ENCODE data around the gene SUPT6H. TPM values are rescaled to one million over a fixed set of nuclear protein-coding genes. Genes with fewer than 3 reads are reported as not detected.

Gene SUPT6H
- total RNA-seq, 1 donor from 2014 or later = 63.5 TPM

DNA sequence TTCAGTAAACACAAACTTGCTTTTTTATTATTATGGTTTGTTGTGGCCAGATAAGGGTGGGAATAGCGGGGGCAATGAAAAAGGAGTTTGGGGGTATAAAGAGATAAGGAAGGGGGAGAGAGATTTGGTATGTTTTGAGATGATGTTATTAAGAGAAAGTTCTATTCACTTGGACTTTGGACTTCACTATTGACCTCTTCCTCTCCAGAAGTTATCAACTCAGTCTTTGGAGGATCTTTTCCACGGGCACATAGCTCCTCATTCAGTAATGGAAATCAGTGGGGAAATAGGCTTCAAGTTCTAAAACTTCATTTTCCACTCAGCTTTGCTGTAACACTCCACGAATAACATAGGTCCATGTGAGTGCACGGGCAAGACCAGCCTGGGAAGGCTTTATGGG, 26.5 kb downstream of the SUPT6H start:
- peaks cover 52% of the 10 kb centered on the region for H3K36me3 Mint-ChIP-seq (ENCODE audit: low read depth)
- TF ChIP-seq, protein P1, sequence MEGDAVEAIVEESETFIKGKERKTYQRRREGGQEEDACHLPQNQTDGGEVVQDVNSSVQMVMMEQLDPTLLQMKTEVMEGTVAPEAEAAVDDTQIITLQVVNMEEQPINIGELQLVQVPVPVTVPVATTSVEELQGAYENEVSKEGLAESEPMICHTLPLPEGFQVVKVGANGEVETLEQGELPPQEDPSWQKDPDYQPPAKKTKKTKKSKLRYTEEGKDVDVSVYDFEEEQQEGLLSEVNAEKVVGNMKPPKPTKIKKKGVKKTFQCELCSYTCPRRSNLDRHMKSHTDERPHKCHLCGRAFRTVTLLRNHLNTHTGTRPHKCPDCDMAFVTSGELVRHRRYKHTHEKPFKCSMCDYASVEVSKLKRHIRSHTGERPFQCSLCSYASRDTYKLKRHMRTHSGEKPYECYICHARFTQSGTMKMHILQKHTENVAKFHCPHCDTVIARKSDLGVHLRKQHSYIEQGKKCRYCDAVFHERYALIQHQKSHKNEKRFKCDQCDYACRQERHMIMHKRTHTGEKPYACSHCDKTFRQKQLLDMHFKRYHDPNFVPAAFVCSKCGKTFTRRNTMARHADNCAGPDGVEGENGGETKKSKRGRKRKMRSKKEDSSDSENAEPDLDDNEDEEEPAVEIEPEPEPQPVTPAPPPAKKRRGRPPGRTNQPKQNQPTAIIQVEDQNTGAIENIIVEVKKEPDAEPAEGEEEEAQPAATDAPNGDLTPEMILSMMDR (IDR thresholded peaks at IDR 0.05) = no peak
- no peaks in the 10 kb centered on the region for H3K27me3 Mint-ChIP-seq (ENCODE audit: low read depth)
- H3K27ac Mint-ChIP-seq (ENCODE audit: unreplicated experiment) = no peak overlapping the region
- H3K9me3 Mint-ChIP-seq (ENCODE audit: low read depth) = no peaks in the 10 kb centered on the region
- DNase-seq (ENCODE audit: low spot score) = no peak
- no peak overlapping the region for H3K4me3 Mint-ChIP-seq (ENCODE audit: unreplicated experiment)
- no peaks in the 10 kb centered on the region for H3K4me1 Mint-ChIP-seq (ENCODE audit: low read depth)

DNA sequence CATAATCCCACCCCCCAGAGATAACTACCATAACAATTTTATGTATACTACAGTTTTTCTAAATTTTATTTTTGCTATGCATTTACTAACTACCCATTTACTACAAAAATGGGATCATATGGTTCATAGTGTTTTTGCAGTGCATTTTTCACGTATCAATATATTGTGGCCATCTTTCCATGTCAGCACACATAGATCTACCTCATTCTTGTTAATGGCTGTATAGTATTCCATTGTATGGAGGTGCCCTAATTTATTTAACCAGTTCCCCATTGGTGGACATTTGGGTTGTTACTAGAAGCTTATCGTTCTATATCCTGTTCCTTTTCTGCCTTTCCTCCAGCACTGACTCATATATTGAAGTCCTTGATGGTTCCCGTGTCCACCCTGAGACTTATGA, 27.0 kb downstream of the SUPT6H start:
- DNase-seq (ENCODE audit: low spot score) = no peak
- no peak overlapping the region for H3K4me3 Mint-ChIP-seq (ENCODE audit: unreplicated experiment)
- H3K27ac Mint-ChIP-seq (ENCODE audit: unreplicated experiment) = no peak overlapping the region
- TF ChIP-seq, protein P1 (IDR thresholded peaks at IDR 0.05) = no peak
- H3K36me3 Mint-ChIP-seq (ENCODE audit: low read depth) = peaks cover 53% of the 10 kb centered on the region
- no peaks in the 10 kb centered on the region for H3K9me3 Mint-ChIP-seq (ENCODE audit: low read depth)
- no peaks in the 10 kb centered on the region for H3K27me3 Mint-ChIP-seq (ENCODE audit: low read depth)
- no peaks in the 10 kb centered on the region for H3K4me1 Mint-ChIP-seq (ENCODE audit: low read depth)

DNA sequence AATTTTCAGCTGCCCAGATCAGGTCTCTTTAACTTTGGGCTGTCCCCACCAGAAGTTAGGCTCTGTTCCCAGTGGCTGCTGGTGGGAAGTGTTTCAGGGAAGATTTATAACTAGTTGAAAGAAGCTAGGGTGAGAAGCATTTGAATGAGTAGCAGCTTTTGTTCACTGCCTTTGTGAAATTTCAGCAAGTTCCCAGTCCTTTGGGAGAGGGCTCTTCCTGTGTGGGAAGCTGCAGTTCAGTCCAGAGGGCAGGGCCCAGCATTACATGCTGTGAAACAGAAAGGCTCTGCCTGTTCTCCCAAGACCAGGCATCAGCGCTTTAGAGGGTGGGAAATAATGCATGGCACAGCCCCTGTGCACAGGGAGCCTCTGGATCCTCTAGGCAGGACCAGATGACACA, 31.9 kb downstream of the SUPT6H start:
- DNase-seq (ENCODE audit: low spot score) = no peak
- H3K27me3 Mint-ChIP-seq (ENCODE audit: low read depth) = no peaks in the 10 kb centered on the region
- peaks cover 44% of the 10 kb centered on the region for H3K36me3 Mint-ChIP-seq (ENCODE audit: low read depth)
- no peak overlapping the region for H3K27ac Mint-ChIP-seq (ENCODE audit: unreplicated experiment)
- no peaks in the 10 kb centered on the region for H3K9me3 Mint-ChIP-seq (ENCODE audit: low read depth)
- TF ChIP-seq, protein P1 (IDR thresholded peaks at IDR 0.05) = no peak
- no peak overlapping the region for H3K4me3 Mint-ChIP-seq (ENCODE audit: unreplicated experiment)
- H3K4me1 Mint-ChIP-seq (ENCODE audit: low read depth) = no peaks in the 10 kb centered on the region

DNA sequence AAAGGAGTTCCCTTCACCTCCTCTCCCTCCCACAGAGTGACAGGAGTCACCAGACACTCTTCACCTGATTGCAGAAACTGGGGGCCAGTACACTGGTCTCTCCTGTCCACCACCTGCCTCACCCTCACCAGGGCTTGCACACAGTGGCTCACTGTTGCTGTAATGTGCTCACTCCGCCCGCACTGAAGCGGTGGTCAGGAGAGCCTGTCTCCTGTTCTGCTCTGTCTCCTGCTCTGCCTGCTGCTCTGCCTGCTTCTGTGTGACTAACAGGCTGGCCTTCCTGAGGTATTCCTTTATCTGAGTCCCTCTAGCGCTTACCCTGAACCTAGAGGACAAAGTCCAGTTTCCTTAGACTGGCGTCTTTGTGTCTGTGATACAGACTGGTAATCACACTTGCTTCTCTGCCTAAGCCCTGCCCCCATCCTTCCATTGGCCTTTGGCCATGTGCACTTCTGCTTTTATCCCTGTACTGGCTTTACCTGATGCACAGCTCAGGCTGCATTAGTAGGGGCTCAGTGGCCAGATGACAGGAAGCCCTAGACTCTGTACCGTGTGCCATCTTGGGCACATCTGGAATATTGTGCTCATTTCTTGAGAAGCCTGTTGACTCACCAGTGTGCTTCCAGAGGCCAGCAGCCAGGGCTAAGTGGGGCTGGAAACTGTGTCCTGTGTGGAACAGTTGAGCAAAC, 36.4 kb downstream of the SUPT6H start:
- H3K36me3 Mint-ChIP-seq (ENCODE audit: low read depth) = peaks cover 49% of the 10 kb centered on the region
- no peaks in the 10 kb centered on the region for H3K27me3 Mint-ChIP-seq (ENCODE audit: low read depth)
- no peaks in the 10 kb centered on the region for H3K9me3 Mint-ChIP-seq (ENCODE audit: low read depth)
- H3K27ac Mint-ChIP-seq (ENCODE audit: unreplicated experiment) = no peak overlapping the region
- TF ChIP-seq, protein P1 (IDR thresholded peaks at IDR 0.05) = no peak
- DNase-seq (ENCODE audit: low spot score) = no peak
- H3K4me3 Mint-ChIP-seq (ENCODE audit: unreplicated experiment) = no peak overlapping the region
- H3K4me1 Mint-ChIP-seq (ENCODE audit: low read depth) = no peaks in the 10 kb centered on the region

DNA sequence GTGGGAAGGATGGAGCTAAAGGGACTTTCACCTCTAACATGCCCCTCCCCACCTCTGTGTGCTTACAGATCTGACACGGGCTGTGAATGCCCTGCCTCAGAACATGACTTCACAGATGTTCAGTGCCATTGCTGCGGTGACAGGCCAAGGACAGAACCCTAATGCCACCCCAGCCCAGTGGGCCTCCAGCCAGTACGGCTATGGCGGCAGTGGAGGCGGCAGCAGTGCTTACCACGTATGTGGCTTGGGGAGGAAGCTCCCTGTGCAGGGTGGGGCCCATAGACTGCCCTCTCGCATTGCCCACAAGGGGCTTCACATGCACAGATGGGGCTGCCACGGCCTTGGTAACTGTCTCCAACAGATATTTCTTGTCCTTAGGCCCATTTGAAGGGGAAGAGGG, 38.3 kb downstream of the SUPT6H start:
- DNase-seq (ENCODE audit: low spot score) = no peak
- Mint-ChIP-seq H3K36me3 (ENCODE audit: low read depth) (peaks cover 41% of the 10 kb centered on the region), H3K4me3 (ENCODE audit: unreplicated experiment) (no peak overlapping the region), H3K4me1 (ENCODE audit: low read depth) (no peaks in the 10 kb centered on the region), H3K27me3 (ENCODE audit: low read depth) (no peaks in the 10 kb centered on the region), H3K9me3 (ENCODE audit: low read depth) (no peaks in the 10 kb centered on the region), H3K27ac (ENCODE audit: unreplicated experiment) (no peak overlapping the region)
- TF ChIP-seq, protein P1 (IDR thresholded peaks at IDR 0.05) = no peak

Data from chondrocyte (in vitro differentiated cells).